Amygdala (tissue), 56 donors: ENCODE measurements around the gene MEGF9.
"Not testable (repeated sequence)": the region's sequence is repeated elsewhere in the genome, so short reads cannot be mapped to it uniquely, and the experiment has no call there.

ENCODE experiments used
- DNase-seq, 56 donors: peaks; one replicate each; lab custom pipeline; 2025; lab: John Stamatoyannopoulos, UW

MEGF9 gene

DNA sequence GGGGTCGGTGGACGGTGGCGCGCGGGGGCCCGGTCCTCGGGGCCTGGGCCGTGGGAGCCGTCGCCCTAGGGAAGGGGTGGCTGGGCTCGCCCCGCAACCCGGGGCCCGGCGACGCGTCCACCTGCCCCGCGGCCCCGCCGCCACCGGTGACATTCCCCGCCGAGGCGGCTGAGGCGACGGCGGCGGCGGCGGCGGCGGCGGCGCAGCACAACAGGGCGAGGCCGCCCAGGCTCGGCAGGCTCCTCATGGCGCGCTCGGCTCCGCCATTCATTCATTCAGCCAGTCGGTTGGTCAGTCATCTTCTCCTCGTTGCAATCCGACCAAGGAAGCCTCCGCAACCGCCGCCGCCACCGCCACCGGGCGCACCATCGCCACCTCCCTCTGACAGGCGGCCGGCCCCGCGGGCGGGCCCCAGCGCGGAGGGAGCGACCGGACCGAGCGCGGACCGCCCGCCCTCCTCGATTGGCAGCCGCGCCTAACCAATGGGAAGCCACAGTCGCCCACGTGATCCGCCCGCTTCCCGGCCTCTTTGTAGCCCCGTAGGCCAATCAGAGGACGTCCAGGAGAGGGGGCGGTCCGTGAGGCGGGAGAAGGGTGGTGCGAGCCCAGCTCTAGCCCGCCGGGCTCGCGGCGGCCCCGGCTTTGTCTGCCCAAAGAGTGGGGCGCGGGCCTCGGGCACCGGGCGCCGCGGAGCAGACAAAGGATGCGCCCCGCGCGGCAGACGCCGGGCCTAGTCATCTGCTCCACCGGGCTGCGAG, at the start of gene MEGF9:
Gene MEGF9, minus strand, starts transcription at position 383 of the 758 bp plus-strand sequence. Its CDS starts 112 bp downstream, at position 271.
- DNase-seq: peak; percentile 43 to 100 (median 98)

DNA sequence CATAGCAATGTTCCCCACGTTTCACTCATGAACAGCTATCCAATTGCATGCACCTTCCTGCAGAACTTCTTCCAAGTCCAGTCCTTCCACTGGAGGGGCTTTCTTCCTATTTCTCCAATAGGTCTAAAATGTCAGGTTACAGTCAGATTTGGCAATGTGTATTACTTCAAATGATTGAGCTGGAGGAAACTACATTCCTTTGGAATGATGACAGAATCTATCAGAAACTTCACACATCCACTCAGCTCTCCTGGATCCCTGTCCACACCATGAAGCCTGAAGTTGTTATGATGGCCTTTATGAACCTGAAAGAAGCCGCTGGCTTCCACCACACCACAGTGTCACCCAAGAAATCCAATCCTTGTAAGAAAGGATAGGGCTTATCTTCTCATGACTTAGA, 46.7 kb upstream of the MEGF9 start:
- no peak for DNase-seq

GRCh38 chr9:120759755-120760400, 45.6 kb upstream of the MEGF9 start:
- DNase-seq: no peak

DNA sequence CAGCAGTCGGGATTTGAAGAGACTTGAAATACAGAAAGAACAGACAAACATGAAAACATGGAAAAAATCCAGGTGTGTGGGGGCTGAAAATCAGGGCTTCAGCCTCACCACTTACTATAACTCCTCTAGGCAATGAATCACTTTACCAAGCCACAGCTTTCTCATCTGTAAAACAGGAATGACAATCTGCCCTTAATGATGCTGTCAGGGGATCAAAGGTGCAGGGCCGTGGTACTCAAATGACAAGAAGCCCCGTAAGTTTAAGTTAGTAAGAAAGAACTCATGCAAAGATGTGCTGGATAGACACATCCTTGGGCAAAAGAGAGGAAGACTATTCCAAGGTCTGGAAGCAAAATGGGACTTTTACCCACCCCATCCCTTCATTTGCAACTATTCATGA, 44.3 kb upstream of the MEGF9 start:
- DNase-seq: no peak

DNA sequence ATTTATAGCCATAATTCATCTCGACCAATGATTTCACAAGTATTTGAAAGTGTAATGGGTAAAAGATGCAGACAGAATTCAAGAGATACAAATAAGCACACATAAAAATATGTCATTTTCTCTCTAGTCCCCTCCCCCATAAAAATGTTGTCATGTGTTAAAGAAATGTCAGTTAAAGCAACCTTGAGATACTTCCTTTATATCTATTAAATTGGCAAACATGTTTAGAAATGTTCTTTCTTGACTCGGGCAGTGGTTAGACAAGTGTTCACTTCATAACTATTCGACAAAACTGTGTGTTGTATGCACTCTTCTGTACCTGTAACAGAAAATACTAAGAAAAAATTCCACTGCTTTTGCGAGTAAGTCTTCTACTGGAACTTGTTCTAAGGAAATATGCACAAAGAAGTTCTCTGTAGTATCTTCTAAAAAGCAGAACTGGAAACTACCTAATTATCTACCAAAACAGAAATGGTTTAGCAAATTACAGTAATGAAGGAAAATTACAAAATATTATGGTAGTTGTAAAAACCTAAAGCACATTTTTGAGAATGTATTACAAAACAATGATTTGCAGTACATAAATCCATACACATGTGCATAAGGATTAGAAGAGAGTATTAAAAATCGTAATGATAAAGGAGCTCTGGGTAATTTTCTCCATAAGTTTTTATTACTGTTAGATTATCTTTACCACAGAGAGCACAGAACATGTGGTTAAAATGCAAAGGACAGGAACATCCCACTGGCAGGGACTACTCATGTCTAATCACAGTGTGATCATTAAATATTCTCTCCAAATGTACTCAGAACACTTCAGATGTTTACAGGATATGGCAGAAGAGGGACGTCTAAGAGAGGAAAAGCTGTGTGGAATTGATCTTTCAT, 43.0 kb upstream of the MEGF9 start:
- DNase-seq: no peak

DNA sequence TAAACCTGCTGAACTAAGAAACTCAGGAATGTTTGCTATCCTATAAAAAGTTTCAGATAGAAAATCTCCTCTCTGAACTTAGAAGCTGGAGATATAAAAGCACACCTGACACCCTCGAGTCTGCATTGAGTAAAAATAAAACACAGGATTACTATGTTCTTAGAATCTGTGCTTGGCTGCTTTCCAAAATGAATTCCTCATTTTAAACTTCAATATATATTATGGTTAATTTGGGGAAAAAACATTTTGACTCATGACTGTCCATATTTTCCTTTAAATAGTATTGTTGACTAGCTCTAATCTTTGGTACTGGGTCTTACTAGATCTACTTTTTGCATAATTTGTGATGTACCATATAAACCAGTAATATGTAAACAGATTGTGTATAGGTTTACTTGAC, 42.3 kb upstream of the MEGF9 start:
- DNase-seq: no peak

DNA sequence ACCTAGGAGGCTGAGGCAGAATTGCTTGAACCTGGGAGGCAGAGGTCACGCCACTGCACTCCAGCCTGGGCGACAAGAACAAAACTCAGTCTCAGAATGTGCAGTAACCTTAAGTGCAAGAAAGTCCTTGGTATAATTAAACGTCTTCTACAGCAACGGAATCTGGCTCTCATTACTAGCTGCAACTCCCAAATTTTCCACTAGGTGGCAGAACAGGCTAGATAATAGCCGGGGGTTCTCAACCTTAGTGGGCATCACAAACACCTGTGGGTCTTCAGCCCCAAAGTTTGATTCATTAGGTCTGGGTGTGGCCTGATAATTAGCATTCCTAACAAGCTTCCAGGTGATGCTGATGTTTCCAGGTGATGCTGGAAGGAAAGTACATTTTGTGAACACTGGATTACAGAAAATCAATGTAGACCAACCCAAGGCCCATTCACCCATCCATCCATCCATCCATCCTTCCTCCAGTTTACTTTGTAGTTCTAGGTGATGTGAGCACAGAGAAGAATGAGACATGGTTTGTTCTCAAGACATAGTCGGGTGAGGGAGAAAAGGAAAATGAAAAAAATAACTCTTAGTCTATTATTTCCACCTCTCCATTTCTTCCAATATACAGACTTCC, 41.7 kb upstream of the MEGF9 start:
- peak in 31 of 56 donors; percentile 1 to 78 (median 21) for DNase-seq

GRCh38 chr9:120755044-120755443, 40.8 kb upstream of the MEGF9 start:
- DNase-seq: no peak

- no peak for DNase-seq
Observed at GRCh38 chr9:120750421-120750820, 36.2 kb upstream of the MEGF9 start.

GRCh38 chr9:120746366-120746765, 32.1 kb upstream of the MEGF9 start:
- not testable (repeated sequence) for DNase-seq

DNA sequence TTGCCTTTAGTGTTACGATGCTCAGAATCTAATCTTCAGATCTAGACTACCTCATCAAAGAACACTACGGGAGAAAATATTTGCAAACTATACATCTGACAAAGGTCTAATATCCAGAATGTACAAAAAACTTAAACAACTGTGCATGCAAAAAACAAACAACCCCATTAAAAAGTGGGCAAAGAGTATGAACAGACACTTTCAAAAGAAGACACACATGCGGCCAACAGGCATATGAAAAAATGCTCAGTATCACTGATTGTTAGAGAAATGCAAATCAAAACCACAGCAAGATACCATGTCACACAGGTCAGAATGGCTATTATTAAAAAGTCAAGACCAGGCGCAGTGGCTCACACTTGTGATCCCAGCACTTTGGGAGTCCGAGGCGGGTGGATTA, 31.0 kb upstream of the MEGF9 start:
- no peak for DNase-seq

GRCh38 chr9:120742951-120743416, 28.7 kb upstream of the MEGF9 start:
- DNase-seq: no peak

DNA sequence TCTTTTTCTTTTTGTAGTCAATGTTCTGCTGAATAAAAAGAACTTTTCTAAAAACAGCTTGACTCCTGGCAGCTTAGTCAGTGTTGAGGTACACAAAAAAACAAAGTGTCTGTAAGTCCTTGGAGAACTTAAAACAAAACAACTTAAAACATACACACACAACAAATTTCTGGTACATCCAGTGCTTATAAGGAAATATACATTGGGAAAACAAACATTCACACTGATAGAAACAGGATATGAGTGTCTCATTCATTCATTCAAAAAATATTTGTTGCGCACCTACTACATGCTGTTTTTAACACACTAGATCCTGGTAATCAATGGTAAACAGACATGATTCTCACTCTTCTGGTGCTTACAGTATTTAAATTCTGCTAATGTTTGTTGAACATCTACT, 27.4 kb upstream of the MEGF9 start:
- DNase-seq: no peak

GRCh38 chr9:120741191-120741590, 26.9 kb upstream of the MEGF9 start:
- DNase-seq: no peak

DNA sequence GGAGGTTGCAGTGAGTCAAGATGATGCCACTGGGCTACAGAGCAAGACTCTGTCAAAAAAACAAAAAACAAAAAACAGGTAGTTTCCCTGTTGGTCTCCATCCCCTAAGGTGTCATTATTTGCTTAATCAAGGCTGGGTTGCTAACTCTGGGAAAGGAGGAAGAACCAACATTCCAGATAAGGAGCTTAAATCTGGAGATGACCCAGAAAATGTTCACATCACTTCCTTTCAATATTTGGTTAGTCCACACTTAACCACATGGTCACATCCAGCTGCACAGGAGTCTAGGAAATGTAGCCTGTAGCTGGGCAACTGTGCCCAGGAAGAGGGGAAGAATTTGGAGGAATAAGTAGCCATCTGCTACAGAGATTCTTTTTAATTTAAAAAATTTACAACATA, 25.9 kb upstream of the MEGF9 start:
- no peak for DNase-seq

GRCh38 chr9:120737416-120738165, 23.3 kb upstream of the MEGF9 start:
- no peak for DNase-seq

- no peak for DNase-seq
Observed at GRCh38 chr9:120736881-120737280, 22.6 kb upstream of the MEGF9 start.

GRCh38 chr9:120735415-120736126, 21.3 kb upstream of the MEGF9 start:
- no peak for DNase-seq
